T47D (cell line): ENCODE results near the gene CDK14.

ENCODE experiments used
- DNase-seq, 2 experiments: peaks; one replicate each; pipeline versions ENCODE4 v3.0.0 to v3.0.0-alpha.2; 2011 to 2012; ENCODE audit warnings: low read depth in 1 of 2, low spot score in 1 of 2
- JUND ChIP-seq: IDR thresholded peaks from 2 replicates; pipeline ENCODE4 v1.6.1; 2012; ENCODE audit warnings: low read depth
- in situ Hi-C: cut with HindIII; loops from 2 replicates; pipeline ENCODE4 v1.10.0; 2016; ENCODE audit warnings: low sequenced_read_pairs, low pct_unique_long_range_greater_than_20kb

Gene CDK14

DNA sequence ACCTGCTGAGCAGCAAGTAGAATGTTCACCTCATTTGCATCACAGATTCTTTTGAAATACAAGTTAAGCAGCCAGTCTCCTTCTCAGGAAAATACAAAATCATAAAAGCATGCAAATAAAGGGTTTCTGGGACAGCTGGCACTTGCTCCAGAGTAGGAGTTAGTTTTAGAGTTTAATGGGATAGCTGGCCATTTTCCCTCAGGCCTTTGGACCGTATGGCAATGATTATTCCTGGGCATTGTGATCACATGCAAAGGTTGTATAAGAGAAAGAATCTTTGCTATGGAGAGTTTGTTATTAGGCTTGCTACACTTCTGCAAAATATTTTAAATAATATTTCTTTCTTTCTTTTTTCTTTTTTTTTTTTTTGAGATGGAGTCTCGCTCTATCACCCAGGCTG is 240.8 kb downstream of the CDK14 start:
- no peak for TF ChIP-seq JUND
- in situ Hi-C loops, result no loop called here

DNA sequence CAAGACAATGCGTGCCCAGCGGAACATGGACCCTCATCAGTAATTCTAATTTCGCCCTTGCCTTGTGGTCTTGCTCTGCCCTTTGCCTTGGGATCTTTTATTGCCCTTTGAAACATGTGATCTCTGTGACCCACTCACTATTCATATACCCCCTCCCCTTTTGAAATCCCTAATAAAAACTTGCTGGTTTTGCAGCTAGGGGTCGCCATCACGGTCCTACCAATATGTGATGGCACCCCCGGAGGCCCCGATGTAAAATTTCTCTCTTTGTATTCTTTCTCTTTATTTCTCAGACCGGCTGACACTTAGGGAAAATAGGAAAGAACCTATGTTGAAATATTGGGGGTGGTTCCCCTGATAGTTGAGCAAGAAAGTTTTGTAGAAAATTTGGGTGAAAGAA is 242.7 kb downstream of the CDK14 start:
- in situ Hi-C loops, result no loop called here

More for the DNA sequence above, 240.8 kb downstream of the CDK14 start:
- DNase-seq, result no peak

DNA sequence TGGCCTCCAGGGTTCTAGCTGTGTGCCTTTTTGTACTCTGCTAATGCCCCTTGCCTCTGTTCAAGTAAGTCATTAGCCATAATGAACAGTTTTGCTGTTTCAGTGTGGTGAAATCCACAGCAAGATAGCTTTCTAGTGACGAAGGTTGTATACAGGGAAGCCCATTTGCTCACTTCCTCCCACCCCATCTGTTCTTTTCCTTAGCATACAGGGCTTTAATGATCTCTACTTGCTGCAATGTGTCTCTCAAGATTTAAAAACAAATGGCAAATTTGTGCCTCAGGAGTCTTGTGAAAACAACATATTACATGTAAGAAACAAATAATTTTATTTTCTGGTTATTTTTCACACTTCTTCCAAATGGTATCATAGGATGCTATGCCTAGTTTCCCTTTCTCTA is 243.2 kb downstream of the CDK14 start:
- no peak for TF ChIP-seq JUND
- in situ Hi-C loops, result no loop called here
- no peak for DNase-seq

More for the DNA sequence above, 242.7 kb downstream of the CDK14 start:
- no peak for TF ChIP-seq JUND
- no peak for DNase-seq

DNA sequence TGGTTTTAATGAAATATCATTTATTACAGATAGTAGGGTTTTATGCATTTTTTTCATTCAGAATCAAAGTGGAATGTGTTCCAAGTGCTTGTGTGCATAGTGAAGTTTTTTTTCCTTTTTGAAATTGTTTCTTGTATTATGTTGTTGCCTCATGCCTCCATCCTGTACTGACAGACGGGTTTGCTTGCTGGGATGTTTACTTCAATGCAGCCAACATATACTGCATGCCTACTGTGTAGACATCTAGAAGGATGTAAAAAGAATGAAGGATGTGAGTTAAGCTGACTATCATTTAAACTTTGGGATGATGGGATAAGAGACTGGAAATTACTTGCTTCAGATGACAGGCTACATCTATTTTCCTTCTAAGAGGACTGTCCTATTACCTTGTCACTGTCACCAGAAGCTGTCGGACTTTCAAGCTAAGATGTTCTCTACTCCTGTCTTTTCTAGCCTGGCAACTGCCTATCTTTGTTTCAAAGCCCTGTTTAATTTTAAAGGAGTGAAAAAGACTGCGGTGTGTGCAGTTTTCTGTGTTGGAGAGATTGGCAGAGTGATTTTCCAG is 243.7 kb downstream of the CDK14 start:
- TF ChIP-seq JUND, result no peak
- in situ Hi-C loops, result no loop called here
- DNase-seq, result no peak

DNA sequence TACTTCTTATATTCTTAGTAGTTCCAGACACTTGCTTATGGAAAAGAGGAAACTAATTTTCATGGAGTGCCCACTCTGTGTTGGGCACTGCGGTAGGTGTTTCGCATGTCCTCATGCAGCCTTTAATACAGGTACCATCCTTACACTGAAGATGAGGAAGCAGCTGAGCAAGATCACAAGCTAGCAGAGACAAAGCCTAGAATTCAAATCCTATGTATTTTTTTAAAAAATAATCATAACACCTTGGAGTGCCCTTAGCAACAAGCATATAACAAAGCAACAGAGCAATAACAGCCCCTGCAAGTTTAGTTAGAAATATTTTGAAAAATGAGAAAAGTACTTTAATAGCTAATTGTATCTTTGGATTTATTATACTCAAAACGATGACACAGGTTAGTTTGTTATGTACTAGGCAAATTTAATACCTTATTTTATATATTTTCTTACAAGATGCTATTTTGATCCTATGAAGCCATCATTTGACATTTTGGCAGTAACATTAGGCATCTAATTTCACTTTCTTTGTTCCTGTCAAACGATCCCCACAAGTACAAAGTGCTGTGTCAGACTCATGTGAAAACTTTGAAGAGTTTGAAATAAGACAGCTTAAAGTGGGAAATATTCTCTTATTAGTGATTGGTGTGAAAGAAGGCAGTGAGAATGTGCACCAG is 245.8 kb downstream of the CDK14 start:
- in situ Hi-C loops, result no loop called here
- TF ChIP-seq JUND, result no peak

DNA sequence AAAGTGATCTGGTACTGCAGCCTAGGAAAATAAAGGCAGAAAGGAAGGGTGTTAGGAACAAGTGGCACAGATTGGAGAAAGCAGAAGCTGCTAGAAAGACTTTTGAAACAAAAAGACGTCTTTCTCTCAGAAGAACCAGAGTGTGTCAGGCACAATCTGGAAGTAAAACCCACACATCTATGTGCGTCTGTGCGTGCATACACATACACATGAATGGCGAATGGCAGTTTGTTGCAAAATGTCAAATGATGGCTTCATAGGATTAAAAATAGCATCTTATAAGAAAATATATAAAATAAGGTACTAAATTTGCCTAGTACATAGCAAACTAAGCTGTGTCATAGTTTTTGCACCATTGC is 246.3 kb downstream of the CDK14 start:
- DNase-seq, result no peak
- in situ Hi-C loops, result no loop called here
- TF ChIP-seq JUND, result no peak

More for the DNA sequence above, 245.8 kb downstream of the CDK14 start:
- DNase-seq, result no peak

DNA sequence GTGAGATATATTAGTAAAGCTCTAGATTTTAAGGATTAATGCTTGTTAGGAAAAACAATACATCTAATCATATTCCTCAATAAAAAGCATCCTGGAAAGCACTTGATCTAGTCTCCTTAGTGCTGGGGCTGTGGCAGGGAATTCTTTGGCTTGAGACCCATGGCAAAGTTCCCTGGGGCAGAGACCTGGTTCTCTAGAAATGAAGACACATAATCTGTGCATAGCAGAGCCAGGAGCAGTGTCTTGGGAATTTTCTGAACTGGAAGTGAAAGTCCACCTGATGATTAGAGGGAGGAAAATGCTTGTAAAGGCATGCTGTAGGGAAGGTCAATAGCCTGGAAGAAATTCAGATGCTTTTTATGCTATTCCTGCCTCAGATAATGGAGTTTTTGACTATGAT is 247.4 kb downstream of the CDK14 start:
- in situ Hi-C loops, result no loop called here
- DNase-seq, result no peak
- TF ChIP-seq JUND, result no peak

DNA sequence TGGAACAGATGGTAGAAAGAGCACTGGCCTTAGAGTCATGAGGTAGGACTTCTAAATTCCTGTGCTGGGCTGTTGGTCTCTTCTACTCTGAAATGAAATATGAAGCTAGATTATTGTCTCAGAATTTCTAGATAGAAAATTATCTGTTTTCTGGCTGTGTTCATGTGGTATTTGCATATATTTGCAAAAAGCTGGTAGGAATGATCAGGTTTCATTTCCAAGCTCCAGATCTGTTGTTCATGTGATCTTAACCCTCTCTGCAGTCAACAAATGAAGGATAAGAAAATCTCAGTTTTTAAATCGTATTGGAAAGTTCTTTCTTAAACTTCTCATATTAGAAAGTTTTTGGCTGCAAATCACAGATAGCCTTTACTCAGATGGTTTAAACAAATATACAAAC is 248.3 kb downstream of the CDK14 start:
- in situ Hi-C loops, result no loop called here
- no peak for TF ChIP-seq JUND
- DNase-seq, result no peak

DNA sequence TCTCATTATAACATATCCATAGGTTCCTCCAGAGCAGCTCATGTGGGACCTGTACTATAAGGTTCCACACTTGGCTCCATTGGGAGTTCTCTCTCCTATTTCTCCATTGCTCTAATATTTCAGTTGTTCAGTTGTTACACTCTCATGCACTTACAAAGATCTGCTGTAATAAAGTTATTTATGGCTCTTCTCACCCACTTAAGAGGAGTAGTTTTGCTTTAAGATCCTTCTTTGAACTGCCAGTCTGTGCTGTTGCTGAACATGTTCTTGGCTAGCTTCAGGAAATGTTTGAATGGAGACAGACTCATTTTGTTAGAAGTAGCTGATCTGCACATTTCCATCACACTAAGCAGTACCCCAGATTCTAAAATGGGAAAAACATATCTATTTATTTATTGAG is 250.1 kb downstream of the CDK14 start:
- in situ Hi-C loops, result no loop called here
- DNase-seq, result no peak
- no peak for TF ChIP-seq JUND

DNA sequence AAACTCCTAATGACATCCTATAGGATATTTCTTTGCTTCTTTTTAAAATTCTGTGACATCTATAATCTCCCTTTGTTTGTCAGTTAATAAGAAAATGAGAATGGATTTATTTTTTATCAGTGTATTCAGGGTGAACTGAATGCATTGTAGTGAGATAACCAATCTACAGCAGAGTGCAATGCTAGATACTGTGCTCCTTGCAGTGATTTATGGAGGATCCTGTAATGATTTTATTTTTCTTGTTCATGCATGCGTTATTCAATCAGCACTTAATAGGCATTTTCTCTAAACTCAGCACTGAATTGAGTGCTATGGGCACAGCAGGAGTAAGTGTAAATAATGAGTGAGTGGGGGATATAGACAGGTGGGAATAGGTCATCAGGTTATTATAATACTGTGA is 253.9 kb downstream of the CDK14 start:
- TF ChIP-seq JUND, result no peak
- in situ Hi-C loops, result no loop called here
- no peak for DNase-seq

DNA sequence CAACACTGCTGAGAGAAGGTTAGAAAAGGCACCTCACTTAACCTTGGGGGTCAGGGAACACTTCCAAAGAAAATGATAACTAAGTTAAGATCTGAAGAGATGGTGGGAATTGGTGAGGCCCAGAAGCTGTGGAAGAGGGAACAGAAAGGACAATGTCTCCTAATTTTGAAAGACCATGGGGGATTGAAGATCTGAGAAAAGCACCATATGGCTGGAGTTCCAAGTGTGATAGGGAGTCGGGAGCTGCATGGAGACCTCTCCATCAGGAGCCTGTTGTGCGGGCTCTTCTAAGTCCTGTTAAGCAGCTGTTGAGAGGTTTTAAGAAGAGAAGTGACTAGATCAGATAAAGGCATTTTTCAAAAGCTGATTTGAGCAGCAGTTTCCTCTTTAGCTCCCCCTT is 254.3 kb downstream of the CDK14 start:
- in situ Hi-C loops, result no loop called here
- DNase-seq, result no peak
- TF ChIP-seq JUND, result no peak

DNA sequence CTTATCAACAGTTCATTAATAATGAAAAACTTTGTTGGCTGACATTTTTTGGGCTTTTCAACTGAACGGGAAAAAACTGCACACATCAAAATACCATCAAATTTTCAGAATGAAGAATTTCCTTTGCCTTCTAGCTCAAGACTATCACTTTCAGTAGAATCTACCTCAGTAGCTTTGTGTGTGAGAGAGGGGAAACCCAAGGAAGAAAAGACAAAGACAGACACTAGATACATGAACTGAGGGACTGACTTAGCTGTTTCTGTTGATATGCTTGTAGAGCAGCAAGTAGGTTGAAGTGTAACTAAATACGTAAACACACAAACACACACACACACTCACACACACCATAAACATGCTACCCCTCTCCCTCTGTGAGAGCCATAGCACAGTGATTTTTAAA is 257.1 kb downstream of the CDK14 start:
- in situ Hi-C loops, result no loop called here
- no peak for DNase-seq
- TF ChIP-seq JUND, result no peak

DNA sequence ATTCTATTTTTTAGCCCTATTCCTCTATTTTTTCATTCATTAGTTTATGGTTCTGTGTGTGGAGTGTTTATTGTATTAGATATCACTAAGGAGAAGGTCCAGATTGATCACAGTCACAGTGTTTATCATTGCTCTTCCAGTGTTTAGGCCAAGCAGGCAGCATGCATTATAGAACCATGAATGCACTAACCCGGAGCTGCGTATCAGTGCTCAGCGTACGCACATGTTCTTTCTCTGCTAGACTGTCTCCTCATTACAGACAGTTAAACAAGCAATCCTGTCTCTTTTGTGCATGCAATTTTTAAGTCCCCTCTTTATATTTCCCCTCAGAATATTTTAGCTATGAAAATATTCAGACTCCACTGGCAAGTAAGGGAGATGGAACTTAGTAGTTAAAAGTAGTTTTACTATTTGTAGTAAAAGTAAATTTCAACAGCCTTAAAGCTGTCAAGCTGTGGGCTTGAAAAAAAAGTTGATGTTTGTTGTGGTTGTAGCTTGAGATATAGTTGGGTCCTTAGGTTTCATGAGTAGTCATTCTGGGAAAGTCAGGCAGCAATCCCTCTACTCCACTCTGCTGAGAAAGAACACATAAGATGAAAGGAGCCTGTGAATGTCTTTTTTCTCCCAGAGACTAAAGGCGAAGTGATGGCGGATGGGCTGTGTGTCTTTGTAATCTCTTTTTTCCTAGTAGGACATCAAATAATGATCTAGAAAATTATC is 260.4 kb downstream of the CDK14 start:
- no peak for TF ChIP-seq JUND
- DNase-seq, result no peak
- in situ Hi-C loops, result no loop called here
